ENCODE results near the gene AIRE. TPM values are rescaled to one million over a fixed set of nuclear protein-coding genes. Genes with fewer than 3 reads are reported as not detected.

AIRE gene
- polyA plus RNA-seq, 12 donors, result 0.05 to 0.84 (median 0.08) TPM; not detected in 4

GRCh38 chr21:44304011-44304616, 18.4 kb downstream of the AIRE start:
- no peak for DNase-seq

- no peak for DNase-seq
Observed at GRCh38 chr21:44304877-44305293, 19.2 kb downstream of the AIRE start.

- no peak for DNase-seq
Observed at GRCh38 chr21:44305691-44306090, 20.0 kb downstream of the AIRE start.

DNA sequence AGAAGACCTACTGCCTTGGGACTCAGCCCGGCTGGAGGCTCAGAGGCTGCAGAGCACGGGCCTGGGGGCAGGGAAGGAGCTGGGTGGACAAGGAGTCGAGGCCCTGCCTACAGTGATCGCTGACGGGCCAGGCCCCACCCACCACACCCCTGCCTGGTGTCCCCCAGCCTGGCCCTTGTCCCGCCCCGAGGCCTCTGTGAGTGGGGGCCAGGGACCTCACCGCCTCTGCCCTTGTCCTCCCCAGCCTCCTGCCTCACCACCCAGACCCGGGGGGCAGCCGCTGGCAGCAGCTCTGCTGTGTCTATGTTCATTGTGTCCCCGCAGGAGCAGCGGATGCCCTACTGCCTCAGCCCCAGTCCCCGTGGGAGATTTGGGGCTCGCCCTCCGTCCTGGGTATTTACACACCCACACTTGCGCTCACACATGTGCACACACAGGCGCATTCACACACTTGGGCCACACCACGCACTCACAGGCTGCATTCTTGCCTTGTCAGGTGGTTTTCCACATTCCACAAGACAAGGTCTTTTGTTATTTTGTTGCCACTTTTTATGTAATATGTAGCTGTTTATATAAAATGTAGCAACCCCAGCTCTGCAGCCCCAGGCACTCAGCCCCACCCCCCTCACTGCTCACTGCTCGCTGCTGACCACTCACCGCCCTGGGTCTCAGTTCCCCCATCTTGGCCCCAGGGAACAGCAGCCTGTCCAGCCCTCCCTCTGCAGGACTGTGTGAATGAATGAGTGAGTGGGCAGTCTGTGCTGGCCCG, 21.4 kb downstream of the AIRE start:
- no peak for DNase-seq

DNA sequence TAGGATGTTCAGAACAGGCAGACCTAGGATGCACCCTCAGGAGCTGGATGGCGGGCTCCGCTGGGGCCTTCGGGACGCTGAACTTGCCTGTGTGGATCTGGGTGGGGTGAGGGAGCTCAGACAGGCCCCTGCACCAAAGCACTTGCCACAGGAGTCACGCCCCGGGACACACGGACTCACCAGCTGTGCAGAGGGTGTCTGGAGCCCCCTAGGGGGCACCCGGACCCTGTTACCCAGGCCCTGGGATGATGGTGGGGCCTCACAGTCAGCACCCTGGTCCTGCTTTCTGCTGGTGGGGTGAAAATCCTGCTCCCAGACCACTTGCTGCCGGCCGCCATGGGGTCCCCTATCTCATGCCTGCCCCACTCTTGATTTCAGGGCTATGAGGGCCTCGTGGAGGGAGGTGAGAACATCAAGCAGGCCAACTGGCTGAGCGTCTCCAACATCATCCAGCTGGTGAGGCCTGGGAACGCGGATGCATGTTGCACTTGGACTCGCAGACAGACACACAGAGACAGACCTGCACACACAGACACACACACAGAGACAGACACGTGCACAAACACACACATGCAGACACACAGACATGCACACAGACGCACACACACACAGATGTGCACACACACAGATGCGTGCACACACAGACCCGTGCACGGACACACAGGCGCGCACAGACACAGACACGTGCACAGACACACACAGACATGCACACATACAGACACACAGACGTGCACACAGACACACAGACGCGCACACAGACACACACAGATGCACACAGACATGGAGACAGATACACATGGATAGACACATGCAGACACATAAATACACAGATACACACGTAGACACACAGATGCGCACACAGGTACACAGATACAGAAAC, 25.2 kb downstream of the AIRE start:
- no peak for DNase-seq

DNA sequence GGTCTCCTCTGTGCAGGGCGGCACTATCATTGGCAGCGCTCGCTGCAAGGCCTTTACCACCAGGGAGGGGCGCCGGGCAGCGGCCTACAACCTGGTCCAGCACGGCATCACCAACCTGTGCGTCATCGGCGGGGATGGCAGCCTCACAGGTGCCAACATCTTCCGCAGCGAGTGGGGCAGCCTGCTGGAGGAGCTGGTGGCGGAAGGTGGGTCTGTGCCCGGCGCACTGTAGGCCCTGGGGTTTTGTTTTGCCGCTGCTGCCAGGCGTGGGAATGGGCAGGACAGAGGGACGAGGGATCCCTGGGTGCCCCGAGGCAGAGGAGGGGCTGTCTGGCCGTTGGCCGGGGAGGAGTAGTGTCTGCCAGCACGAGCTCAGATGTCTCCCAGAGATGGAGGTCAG, 26.4 kb downstream of the AIRE start:
- no peak for DNase-seq

GRCh38 chr21:44312716-44313115, 27.0 kb downstream of the AIRE start:
- no peak for DNase-seq

DNA sequence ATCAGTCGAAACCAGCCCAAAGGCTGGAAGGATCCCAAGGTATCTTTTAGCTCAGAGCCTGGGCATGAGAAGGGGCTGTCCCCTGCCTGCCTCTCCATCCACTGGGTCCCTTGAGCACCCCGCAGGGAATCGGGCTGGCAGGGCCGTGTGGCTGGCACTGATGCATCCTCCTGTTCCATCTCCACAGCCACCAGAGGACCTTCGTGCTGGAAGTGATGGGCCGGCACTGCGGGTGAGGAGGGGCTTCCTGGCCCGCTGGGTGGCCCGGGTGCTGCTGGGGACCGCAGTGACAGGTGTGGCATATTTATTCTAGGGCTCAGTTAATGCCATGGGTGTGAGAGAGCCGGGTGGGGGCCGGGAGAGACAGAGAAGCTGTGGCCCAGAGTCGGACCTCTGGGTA, 27.8 kb downstream of the AIRE start:
- DNase-seq, result no peak

GRCh38 chr21:44314128-44314527, 28.5 kb downstream of the AIRE start:
- no peak for DNase-seq

DNA sequence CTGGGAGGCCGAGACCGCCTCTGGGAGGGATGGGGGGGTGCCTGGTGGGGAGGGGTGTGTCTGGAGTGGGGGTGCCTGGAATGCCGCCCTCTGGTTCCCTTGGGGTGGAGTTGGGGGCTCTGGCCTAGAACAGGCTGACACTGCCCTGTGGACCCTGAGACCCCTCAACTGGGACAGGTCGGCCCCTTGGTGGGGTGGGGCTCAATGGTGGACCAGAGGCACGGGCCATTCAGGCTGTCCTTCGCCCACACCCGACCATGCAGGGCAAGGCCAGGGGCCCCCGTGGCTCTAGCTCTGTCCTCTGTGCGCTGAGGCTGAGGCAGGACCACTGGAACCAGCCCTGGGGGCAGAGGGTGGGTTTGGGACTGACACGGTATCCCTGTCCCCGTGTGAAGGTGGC, 28.9 kb downstream of the AIRE start:
- DNase-seq, result no peak

GRCh38 chr21:44315691-44316203, 30.1 kb downstream of the AIRE start:
- no peak for DNase-seq

- no peak for DNase-seq
Observed at GRCh38 chr21:44316277-44316900, 30.7 kb downstream of the AIRE start.

- DNase-seq, result no peak
Observed at GRCh38 chr21:44317241-44317782, 31.6 kb downstream of the AIRE start.

DNA sequence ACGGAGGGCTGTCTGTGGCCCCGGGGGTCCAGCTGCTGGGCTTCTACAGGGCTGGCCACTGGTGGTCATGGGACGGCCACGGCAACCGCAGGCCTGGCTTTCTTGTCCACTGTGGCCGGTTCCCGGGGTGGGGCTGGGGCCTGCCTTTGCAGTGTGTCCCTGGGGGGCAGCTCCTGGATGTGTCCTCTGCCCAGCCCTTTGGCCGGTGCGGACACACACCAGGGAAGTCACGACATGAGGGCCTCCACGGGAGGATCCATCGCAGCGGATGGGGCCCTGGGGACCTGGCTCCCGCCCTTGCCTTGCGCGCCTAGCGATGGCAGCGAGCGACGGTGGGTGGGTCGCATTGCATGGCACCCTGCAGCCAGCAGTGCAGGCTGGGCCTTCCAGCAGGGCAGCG, 32.2 kb downstream of the AIRE start:
- DNase-seq, result no peak

- DNase-seq, result no peak
Observed at GRCh38 chr21:44318489-44319285, 33.0 kb downstream of the AIRE start.

DNA sequence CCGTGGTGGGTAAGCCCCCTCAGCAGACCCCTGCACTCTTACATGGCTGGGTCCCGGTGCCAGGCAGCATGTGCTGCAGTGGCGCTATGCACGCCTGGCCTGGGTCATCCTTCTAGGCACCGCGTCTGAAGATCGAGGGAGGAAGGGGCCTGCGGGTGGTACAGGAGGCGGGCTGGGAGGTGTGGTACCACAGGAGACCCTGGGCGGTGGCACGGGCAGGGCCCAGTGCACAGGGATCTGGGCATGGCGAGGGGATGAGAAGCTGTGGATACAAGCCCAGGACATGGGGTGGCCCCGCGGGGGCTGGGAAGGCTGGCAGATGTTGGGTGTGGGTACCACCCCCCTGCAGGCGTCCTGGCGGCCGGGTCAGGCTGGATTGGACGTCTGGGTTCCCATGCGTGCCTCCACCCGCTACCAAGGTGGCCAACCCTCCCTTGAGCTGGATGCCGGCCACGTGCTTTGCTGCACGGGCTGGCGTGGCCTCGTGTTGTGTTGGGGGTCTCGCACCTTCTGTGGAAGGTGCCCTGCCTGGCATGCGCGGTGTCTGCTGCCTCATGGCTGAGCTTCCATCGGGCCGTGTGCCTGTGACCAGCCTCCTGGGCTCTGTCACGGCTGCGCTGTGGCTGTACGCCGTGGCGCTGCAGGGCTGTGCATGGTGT, 33.9 kb downstream of the AIRE start:
- DNase-seq, result no peak

- DNase-seq, result no peak
Observed at GRCh38 chr21:44320847-44321246, 35.2 kb downstream of the AIRE start.

DNA sequence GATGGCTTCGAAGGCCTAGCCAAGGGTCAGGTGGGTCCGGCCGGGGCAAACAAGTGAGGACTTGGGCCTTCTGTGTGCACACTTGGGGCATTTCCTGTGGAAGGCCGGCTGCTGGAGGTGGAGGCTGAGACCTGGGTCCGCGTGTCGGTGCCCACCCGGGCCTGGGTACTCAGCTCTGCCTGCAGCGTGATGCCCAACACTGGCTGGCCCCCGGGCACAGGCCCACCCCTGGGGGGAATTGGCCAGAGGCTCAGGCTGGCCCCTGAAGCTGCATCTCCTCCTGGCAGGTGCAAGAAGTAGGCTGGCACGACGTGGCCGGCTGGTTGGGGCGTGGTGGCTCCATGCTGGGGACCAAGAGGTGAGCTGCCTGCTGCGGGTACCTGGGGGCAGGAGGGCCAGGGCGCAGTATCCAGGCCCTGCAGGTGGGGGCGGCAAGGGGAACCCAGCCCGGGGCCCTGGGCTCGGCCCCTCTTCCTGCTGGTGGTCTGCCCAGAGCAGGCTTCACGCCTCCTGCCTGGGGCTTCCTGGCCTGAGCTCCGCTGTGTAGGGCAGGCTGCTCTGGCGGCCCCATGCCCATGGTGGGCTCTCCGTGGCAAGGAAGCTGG, 36.3 kb downstream of the AIRE start:
- DNase-seq, result no peak

GRCh38 chr21:44322621-44323325, 37.1 kb downstream of the AIRE start:
- DNase-seq, result no peak
